ENCODE measurements around the gene ACADVL. TPM values are rescaled to one million over a fixed set of nuclear protein-coding genes. Genes with fewer than 3 reads are reported as not detected.
"Not testable (repeated sequence)": the region's sequence is repeated elsewhere in the genome, so short reads cannot be mapped to it uniquely, and the experiment has no call there.

The ACADVL gene
- total and polyA plus RNA-seq, 2 donors = 221 to 990 TPM

DNA sequence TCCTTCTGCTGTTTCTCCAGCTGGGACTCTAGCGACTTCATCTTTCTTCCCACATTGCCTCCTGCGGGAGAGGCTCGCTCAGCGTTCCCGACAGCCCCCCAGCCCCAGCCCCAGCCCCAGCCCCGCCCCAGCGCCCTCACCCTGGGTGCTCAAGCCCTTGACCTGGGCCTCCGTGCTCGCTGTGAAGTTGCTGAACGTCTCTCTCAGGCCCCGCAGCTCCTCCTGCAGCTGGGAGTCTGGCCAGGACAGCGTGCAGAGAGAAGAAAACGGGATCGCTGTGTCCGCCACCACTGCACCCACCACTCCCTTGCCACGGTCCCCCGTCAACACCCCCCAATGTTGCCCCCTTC is 42.9 kb upstream of the ACADVL start:
- Histone ChIP-seq H3K27me3 (ENCODE audit: control insufficient read depth in 2 of 2, insufficient read depth in 1 of 2, low read length in 1 of 2) (peaks cover 9 to 71% of the 10 kb centered on the region in 2 donors), H3K36me3 (ENCODE audit: control insufficient read depth in 2 of 2, insufficient read depth in 2 of 2, low read length in 1 of 2) (no peaks in the 10 kb centered on the region), H3K9me3 (ENCODE audit: control insufficient read depth in 2 of 2, insufficient read depth in 1 of 2, low read length in 1 of 2) (peaks cover 1 to 5% of the 10 kb centered on the region in 2 donors), H3K4me1 (ENCODE audit: control insufficient read depth in 2 of 2, insufficient read depth in 2 of 2, low read length in 2 of 2) (peaks cover 7 to 15% of the 10 kb centered on the region in 2 donors), H3K4me3 (ENCODE audit: low read length in 2 of 2) (no peak overlapping the region), H3K27ac (ENCODE audit: low read depth in 1 of 2, low read length in 1 of 2) (no peak overlapping the region)
- DNase-seq (ENCODE audit: low read depth in 6 of 9, low spot score in 9 of 9) = no peak
- 37% methylated on average over 17 of the region's 17 CpGs for WGBS

- 4% methylated on average over 31 of the region's 31 CpGs for WGBS
- peak in 8 of 9 donors; percentile 16 to 78 (median 56) for DNase-seq (ENCODE audit: low read depth in 6 of 9, low spot score in 9 of 9)
- Histone ChIP-seq H3K4me1 (ENCODE audit: control insufficient read depth in 2 of 2, insufficient read depth in 2 of 2, low read length in 2 of 2) (peaks cover 7 to 15% of the 10 kb centered on the region in 2 donors), H3K4me3 (ENCODE audit: low read length in 2 of 2) (peak overlapping the region; percentile 16 to 21), H3K27me3 (ENCODE audit: control insufficient read depth in 2 of 2, insufficient read depth in 1 of 2, low read length in 1 of 2) (peaks cover 9 to 71% of the 10 kb centered on the region in 2 donors), H3K36me3 (ENCODE audit: control insufficient read depth in 2 of 2, insufficient read depth in 2 of 2, low read length in 1 of 2) (no peaks in the 10 kb centered on the region), H3K9me3 (ENCODE audit: control insufficient read depth in 2 of 2, insufficient read depth in 1 of 2, low read length in 1 of 2) (peaks cover 1 to 5% of the 10 kb centered on the region in 2 donors), H3K27ac (ENCODE audit: low read depth in 1 of 2, low read length in 1 of 2) (no peak overlapping the region)
Observed at GRCh38 chr17:7177191-7177953, 42.4 kb upstream of the ACADVL start.

DNA sequence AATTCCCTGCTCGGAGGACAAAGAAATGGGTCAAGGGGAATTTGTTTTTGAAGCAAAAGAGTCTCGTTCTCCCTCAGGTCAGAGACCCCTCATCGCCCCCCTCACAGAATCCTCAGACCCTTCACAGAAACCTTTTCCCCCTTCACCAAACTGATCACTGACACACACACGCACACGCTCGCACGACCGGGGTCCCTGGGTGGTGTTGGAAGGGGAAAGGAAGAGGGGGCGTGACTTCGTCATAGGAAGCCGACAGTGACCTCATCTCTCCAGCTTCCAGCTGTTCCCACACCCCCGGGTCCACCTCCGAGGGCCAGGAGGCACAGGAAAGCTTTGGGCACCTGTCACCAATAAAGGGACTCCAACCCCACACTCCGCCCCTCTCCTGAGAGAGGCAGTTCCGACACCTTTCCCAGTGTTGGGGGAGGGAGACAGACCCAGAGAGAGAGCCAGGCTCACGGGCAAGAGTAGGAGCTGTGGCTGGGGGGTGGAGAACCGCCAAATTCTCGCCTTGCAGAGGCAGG is 41.7 kb upstream of the ACADVL start:
- Histone ChIP-seq H3K4me1 (ENCODE audit: control insufficient read depth in 2 of 2, insufficient read depth in 2 of 2, low read length in 2 of 2) (peaks cover 7 to 15% of the 10 kb centered on the region in 2 donors), H3K4me3 (ENCODE audit: low read length in 2 of 2) (peak overlapping the region; percentile 16 to 21), H3K36me3 (ENCODE audit: control insufficient read depth in 2 of 2, insufficient read depth in 2 of 2, low read length in 1 of 2) (no peaks in the 10 kb centered on the region), H3K27ac (ENCODE audit: low read depth in 1 of 2, low read length in 1 of 2) (no peak overlapping the region), H3K27me3 (ENCODE audit: control insufficient read depth in 2 of 2, insufficient read depth in 1 of 2, low read length in 1 of 2) (peaks cover 9 to 65% of the 10 kb centered on the region in 2 donors), H3K9me3 (ENCODE audit: control insufficient read depth in 2 of 2, insufficient read depth in 1 of 2, low read length in 1 of 2) (peaks cover 1 to 5% of the 10 kb centered on the region in 2 donors)
- WGBS = 10% methylated on average over 18 of the region's 18 CpGs
- peak in 1 of 9 donors; percentile 25 for DNase-seq (ENCODE audit: low read depth in 6 of 9, low spot score in 9 of 9)

GRCh38 chr17:7178973-7179316 is 40.8 kb upstream of the ACADVL start:
- no peak overlapping the region for H3K4me3 ChIP-seq (ENCODE audit: low read length in 2 of 2)
- H3K4me1 ChIP-seq (ENCODE audit: control insufficient read depth in 2 of 2, insufficient read depth in 2 of 2, low read length in 2 of 2) = peaks cover 7 to 15% of the 10 kb centered on the region in 2 donors
- H3K27me3 ChIP-seq (ENCODE audit: control insufficient read depth in 2 of 2, insufficient read depth in 1 of 2, low read length in 1 of 2) = peaks cover 5 to 59% of the 10 kb centered on the region in 2 donors
- peaks cover 1 to 5% of the 10 kb centered on the region in 2 donors for H3K9me3 ChIP-seq (ENCODE audit: control insufficient read depth in 2 of 2, insufficient read depth in 1 of 2, low read length in 1 of 2)
- no peak overlapping the region for H3K27ac ChIP-seq (ENCODE audit: low read depth in 1 of 2, low read length in 1 of 2)
- DNase-seq (ENCODE audit: low read depth in 6 of 9, low spot score in 9 of 9) = no peak
- 93% methylated on average over 11 of the region's 11 CpGs for WGBS
- H3K36me3 ChIP-seq (ENCODE audit: control insufficient read depth in 2 of 2, insufficient read depth in 2 of 2, low read length in 1 of 2) = no peaks in the 10 kb centered on the region

DNA sequence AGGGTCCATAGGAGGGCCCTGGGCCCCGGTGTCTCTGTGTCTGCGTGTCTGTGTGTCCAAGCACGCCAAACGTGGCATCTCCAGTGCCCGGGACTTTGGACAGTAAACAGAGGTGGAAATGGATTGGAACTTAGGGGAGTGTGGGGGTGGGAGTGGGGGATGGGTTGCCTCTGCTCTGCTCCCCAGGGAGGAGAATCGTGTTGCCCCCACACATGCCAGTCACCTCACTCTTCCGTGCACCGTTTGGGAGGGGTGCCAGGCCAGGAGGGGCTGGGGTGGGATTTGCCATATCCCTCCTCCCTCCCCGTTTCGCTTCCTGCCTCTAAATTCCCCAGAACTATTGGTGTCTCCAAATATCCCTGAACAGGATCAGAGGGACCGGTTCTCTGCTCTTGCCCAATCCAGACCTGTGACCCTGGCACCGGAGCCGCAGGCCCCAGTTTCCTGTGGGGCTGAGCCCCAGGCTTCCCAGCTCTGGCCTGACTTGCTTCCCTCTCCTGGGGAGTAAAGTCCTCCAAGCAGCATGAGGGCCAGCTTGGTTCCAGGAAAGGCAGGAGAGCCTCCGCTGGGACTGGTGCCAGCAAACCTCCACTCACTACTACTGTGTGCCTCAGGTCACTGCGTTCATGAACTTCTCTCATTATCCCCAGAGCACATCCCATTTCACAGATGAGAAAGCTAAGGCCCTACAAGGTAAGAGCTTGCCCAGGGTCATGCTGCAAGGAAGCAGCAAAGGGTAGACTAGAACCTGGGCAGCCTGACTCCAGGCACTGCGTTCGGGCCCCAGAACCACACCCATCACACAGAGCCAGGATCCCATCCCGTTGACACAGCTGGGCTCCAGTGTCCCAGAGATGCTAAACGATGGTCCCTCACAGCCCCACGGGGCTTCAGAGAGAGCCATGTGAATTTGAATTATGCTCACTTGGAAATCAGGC is 40.2 kb upstream of the ACADVL start, which contains the start of gene ASGR1:
ASGR1 (minus strand) TSS at position 54 of the 938 bp plus-strand sequence. CDS start 807 bp downstream, outside the sequence.
- Histone ChIP-seq H3K36me3 (ENCODE audit: control insufficient read depth in 2 of 2, insufficient read depth in 2 of 2, low read length in 1 of 2) (no peaks in the 10 kb centered on the region), H3K27ac (ENCODE audit: low read depth in 1 of 2, low read length in 1 of 2) (no peak within 1 kb of the TSS), H3K4me3 (ENCODE audit: low read length in 2 of 2) (no peak within 1 kb of the TSS), H3K9me3 (ENCODE audit: control insufficient read depth in 2 of 2, insufficient read depth in 1 of 2, low read length in 1 of 2) (peaks cover 1 to 5% of the 10 kb centered on the region in 2 donors), H3K27me3 (ENCODE audit: control insufficient read depth in 2 of 2, insufficient read depth in 1 of 2, low read length in 1 of 2) (peaks cover 4 to 53% of the 10 kb centered on the region in 2 donors), H3K4me1 (ENCODE audit: control insufficient read depth in 2 of 2, insufficient read depth in 2 of 2, low read length in 2 of 2) (peaks cover 6 to 15% of the 10 kb centered on the region in 2 donors)
- DNase-seq (ENCODE audit: low read depth in 6 of 9, low spot score in 9 of 9) = no peak
- WGBS = 87% methylated on average over 20 of the region's 20 CpGs

GRCh38 chr17:7182101-7182500 is 37.6 kb upstream of the ACADVL start:
- over 99% methylated on average over 2 of the region's 2 CpGs for WGBS
- DNase-seq (ENCODE audit: low read depth in 6 of 9, low spot score in 9 of 9); H3K27ac ChIP-seq (ENCODE audit: low read depth in 1 of 2, low read length in 1 of 2); H3K4me3 ChIP-seq (ENCODE audit: low read length in 2 of 2); H3K9me3 ChIP-seq (ENCODE audit: control insufficient read depth in 2 of 2, insufficient read depth in 1 of 2, low read length in 1 of 2); H3K36me3 ChIP-seq (ENCODE audit: control insufficient read depth in 2 of 2, insufficient read depth in 2 of 2, low read length in 1 of 2): not testable (repeated sequence)
- H3K4me1 ChIP-seq (ENCODE audit: control insufficient read depth in 2 of 2, insufficient read depth in 2 of 2, low read length in 2 of 2) = peaks cover 3 to 12% of the 10 kb centered on the region in 2 donors
- H3K27me3 ChIP-seq (ENCODE audit: control insufficient read depth in 2 of 2, insufficient read depth in 1 of 2, low read length in 1 of 2) = peaks cover 4 to 28% of the 10 kb centered on the region in 2 donors

DNA sequence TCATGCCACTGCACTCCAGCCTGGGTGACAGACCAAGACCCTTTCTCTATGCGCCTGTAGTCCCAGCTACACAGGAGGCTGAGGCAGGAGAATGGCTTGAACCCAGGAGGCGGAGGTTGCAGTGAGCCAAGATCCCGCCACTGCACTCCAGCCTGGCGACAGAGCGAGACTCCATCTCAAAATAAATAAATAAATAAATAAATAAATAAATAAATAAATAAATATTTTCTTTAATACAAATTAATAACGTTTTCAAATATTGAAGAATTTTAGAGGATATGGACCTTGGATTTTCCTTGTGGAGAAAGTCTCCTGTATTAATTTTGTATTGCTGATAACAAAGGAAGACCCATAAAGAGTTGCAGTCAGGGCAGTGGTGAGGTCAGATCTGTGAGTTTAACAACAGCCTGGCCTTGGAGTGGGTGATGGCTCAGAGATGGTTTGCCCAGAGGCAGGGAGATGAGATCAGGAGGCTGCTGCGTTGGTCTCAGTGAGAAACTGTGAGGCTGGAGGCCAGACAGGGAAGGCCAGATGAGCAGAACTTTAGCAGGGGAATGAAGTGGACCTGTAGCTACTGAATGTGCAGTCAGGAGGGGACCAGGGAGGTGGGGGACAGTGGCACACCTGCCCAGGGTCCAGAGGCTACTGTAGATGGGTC is 36.2 kb upstream of the ACADVL start:
- no peaks in the 10 kb centered on the region for H3K9me3 ChIP-seq (ENCODE audit: control insufficient read depth in 2 of 2, insufficient read depth in 1 of 2, low read length in 1 of 2)
- H3K27ac ChIP-seq (ENCODE audit: low read depth in 1 of 2, low read length in 1 of 2) = no peak overlapping the region
- 93% methylated on average over 7 of the region's 7 CpGs for WGBS
- peaks cover 2 to 13% of the 10 kb centered on the region in 2 donors for H3K27me3 ChIP-seq (ENCODE audit: control insufficient read depth in 2 of 2, insufficient read depth in 1 of 2, low read length in 1 of 2)
- peaks cover 0 to 7% of the 10 kb centered on the region in 2 donors for H3K36me3 ChIP-seq (ENCODE audit: control insufficient read depth in 2 of 2, insufficient read depth in 2 of 2, low read length in 1 of 2)
- DNase-seq (ENCODE audit: low read depth in 6 of 9, low spot score in 9 of 9) = no peak
- H3K4me1 ChIP-seq (ENCODE audit: control insufficient read depth in 2 of 2, insufficient read depth in 2 of 2, low read length in 2 of 2) = no peaks in the 10 kb centered on the region
- H3K4me3 ChIP-seq (ENCODE audit: low read length in 2 of 2) = no peak overlapping the region

- Histone ChIP-seq H3K9me3 (ENCODE audit: control insufficient read depth in 2 of 2, insufficient read depth in 1 of 2, low read length in 1 of 2) (no peaks in the 10 kb centered on the region), H3K27ac (ENCODE audit: low read depth in 1 of 2, low read length in 1 of 2) (no peak overlapping the region), H3K4me3 (ENCODE audit: low read length in 2 of 2) (no peak overlapping the region), H3K36me3 (ENCODE audit: control insufficient read depth in 2 of 2, insufficient read depth in 2 of 2, low read length in 1 of 2) (peaks cover 0 to 7% of the 10 kb centered on the region in 2 donors), H3K4me1 (ENCODE audit: control insufficient read depth in 2 of 2, insufficient read depth in 2 of 2, low read length in 2 of 2) (no peaks in the 10 kb centered on the region), H3K27me3 (ENCODE audit: control insufficient read depth in 2 of 2, insufficient read depth in 1 of 2, low read length in 1 of 2) (peaks cover 2 to 8% of the 10 kb centered on the region in 2 donors)
- no peak for DNase-seq (ENCODE audit: low read depth in 6 of 9, low spot score in 9 of 9)
- 60% methylated on average over 14 of the region's 14 CpGs for whole genome bisulfite sequencing
Observed at GRCh38 chr17:7184091-7184488, 35.6 kb upstream of the ACADVL start.
